AG04449 (cell line): ENCODE data around the gene PTBP2.

ENCODE experiments used
- CTCF ChIA-PET: fragments of 350-600 bp; formaldehyde crosslinking; extraction: SDS; loops from one replicate; lab custom pipeline; 2021; ENCODE audit warnings: antibody characterized with exemption; lab: Yijun Ruan, JAX
- POLR2A ChIA-PET: fragments of 400-600, 350-600 bp; formaldehyde crosslinking; extraction: SDS; loops from one replicate; lab custom pipeline; 2020; ENCODE audit warnings: antibody characterized with exemption, inconsistent platforms; lab: Yijun Ruan, JAX
- DNase-seq: peaks from one replicate; pipeline ENCODE4 v3.0.0-alpha.2; 2010; ENCODE audit warnings: low read depth, low spot score
- H3K4me3 ChIP-seq: 2 replicates; pipeline ENCODE4 v1.5.1; 2011; ENCODE audit warnings: low read depth, mild to moderate bottlenecking, control low read depth, low read length
- CTCF ChIP-seq: IDR thresholded peaks from one replicate; pipeline ENCODE4 v1.5.1; 2011; ENCODE audit warnings: mild to moderate bottlenecking, moderate library complexity, low read length, control low read depth, inconsistent platforms; ENCODE audit not compliant: insufficient read depth; ENCODE audit errors: missing control alignments

Gene PTBP2

DNA sequence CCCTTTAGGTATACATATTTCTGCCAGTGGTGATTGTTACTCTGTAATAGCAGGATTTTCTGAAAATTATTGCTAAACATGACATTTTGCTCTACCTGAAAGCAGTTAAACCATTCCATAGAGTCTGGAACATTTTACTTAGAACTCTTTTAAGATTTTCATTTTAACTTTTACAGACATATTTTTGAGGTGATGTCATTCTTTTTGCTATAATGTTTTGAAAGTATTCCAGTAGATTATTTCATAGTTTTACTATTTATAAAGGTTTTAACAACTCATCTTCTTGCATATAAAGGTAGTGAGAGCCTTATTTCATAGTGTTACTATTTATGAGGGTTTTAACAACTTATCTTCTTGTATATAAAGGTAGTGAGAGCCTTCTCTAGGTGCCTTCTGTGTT, 42.9 kb downstream of the PTBP2 start:
- POLR2A ChIA-PET = no interaction called here

DNA sequence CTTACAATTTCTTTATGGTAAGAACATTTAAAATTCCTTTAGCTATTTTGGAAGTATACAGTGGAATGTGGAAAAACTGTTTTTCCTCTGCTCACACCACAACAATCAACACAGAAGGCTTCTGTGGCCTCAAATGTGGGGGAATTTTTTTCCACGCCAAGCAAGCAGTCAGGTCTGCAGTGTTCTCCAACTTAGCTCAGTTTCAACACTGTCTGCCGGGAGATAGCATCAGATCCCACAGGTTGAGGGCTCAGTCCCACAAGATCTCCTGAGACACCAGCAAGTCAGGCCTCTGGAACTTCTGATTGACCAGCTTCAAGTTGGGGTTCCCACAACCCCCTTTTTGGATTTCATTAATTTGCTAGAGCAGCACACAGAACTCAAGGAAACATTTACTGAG, 50.3 kb downstream of the PTBP2 start:
- TF ChIP-seq CTCF = no peak
- H3K4me3 ChIP-seq = no peak overlapping the region
- ChIA-PET CTCF (interaction anchor here (0.9 kb wide), 1 partner anchor 536 kb away, joined by 3 read pairs; no protein-coding TSS in a partner anchor), POLR2A (no interaction called here)
- no peak for DNase-seq

More for the DNA sequence above, 42.9 kb downstream of the PTBP2 start:
- CTCF ChIA-PET = interaction anchor here (1.4 kb wide), 2 partner anchors 10 to 528 kb away, joined by 3 read pairs; no protein-coding TSS in a partner anchor
- DNase-seq = no peak
- no peak for TF ChIP-seq CTCF
- H3K4me3 ChIP-seq = no peak overlapping the region

- TF ChIP-seq CTCF = no peak
- CTCF ChIA-PET = interaction anchor here (0.9 kb wide), 1 partner anchor 536 kb away, joined by 3 read pairs; no protein-coding TSS in a partner anchor
- no peak overlapping the region for H3K4me3 ChIP-seq
- POLR2A ChIA-PET = no interaction called here
- no peak for DNase-seq
These were observed 50.8 kb downstream of the PTBP2 start for GRCh38 chr1:96772349-96772748.

DNA sequence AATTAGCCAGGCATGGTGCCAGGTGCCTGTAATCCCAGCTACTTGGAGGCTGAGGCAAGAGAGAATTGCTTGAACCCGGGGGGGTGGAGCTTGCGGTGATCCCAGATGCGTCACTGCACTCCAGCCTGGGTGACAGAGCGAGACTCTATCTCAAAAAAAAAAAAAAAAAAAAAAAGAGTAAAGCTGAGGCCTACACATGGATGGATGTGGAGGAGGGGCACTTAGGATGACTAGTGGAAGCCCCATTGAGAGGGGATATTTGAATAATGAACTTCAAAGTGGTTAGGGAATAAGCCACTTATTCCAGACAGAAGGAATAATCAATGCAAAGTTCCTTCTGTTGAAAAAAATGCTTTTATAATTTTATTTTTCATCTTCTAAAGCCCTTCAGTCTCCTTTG, 51.4 kb downstream of the PTBP2 start:
- TF ChIP-seq CTCF = no peak
- H3K4me3 ChIP-seq = no peak overlapping the region
- no peak for DNase-seq
- CTCF ChIA-PET = interaction anchor here (1.0 kb wide), 1 partner anchor 537 kb away, joined by 3 read pairs; no protein-coding TSS in a partner anchor
- POLR2A ChIA-PET = no interaction called here

DNA sequence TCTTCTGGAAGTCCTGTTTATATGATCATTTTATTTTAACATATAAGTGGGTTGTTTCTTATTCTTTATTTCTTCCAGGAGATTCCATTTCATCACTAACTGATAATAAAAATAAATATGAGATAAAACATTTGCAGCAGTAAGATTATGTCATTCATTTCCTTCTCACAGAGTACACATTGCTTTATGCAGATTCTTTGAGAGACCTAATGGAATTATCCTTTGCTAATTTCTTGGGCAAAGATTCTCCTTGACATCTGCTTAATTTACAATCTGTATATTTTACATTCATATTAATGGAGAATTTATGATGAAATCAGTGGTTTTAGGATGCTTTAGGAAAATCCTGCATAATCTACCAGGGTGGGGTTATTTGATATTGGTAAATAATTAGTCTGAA, 60.6 kb downstream of the PTBP2 start:
- no peak for DNase-seq
- no peak overlapping the region for H3K4me3 ChIP-seq
- TF ChIP-seq CTCF = no peak
- ChIA-PET CTCF (no interaction called here), POLR2A (no interaction called here)

GRCh38 chr1:96782856-96783255, 61.3 kb downstream of the PTBP2 start:
- no peak for TF ChIP-seq CTCF
- ChIA-PET POLR2A (no interaction called here), CTCF (interaction anchor here (0.7 kb wide), 1 partner anchor 8 kb away, joined by 3 read pairs; no protein-coding TSS in a partner anchor)
- DNase-seq = peak; percentile 12
- H3K4me3 ChIP-seq = no peak overlapping the region
